CD4-positive, alpha-beta T cell treated with Interleukin-15 for 1 hour (primary cell): ENCODE results near the gene WIPF3.

Source experiments
- DNase-seq: peaks from one replicate; pipeline ENCODE4 v3.0.0-alpha.2; 2020

The WIPF3 gene, protein sequence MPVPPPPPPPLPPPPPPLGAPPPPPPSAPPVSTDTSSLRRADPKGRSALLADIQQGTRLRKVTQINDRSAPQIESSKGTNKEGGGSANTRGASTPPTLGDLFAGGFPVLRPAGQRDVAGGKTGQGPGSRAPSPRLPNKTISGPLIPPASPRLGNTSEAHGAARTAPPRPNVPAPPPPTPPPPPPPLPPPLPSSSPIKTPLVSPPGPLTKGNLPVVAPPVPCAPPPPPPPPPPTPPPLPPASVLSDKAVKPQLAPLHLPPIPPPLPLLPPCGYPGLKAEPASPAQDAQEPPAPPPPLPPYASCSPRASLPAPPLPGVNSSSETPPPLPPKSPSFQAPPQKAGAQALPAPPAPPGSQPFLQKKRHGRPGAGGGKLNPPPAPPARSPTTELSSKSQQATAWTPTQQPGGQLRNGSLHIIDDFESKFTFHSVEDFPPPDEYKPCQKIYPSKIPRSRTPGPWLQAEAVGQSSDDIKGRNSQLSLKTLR

DNA sequence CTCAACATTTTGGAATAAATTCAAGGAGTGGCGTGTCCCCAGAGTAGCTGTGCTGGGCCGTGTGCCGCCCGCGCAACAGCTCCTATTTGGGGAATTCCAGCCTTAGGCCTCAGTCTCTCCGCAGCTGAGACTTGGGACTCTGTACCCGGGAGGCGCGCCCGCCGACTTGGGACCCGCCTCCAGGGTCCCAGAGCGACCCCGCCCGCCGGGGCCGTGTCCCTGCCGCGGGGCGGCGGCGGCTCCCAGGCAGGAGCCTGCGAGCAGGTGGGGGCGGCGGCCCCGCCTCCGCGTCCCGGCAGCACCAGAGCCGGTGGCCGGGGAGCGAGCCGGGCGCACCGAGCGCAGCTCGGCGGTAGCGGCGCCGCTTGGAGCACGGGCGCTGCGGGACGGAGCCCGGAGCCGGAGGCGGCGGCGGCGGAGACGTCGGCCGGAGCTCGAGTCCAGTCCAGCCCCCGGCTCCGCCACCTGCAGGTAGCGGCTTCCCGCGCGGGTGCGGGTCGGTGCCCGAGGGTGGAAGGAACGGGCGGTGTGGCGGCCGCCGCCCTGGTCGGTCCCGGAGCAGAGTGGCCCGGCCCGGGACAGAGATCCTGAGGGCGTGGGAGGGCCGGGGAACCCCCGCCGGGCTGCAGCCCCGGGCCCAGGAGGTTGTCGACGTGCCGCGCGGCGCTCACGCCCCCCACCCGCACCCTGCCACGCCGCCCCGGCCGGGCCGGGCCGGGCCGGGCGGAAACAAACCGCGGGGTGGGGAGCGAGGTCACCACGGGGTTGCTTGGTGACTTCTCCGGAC lies at the start of gene WIPF3:
WIPF3 (plus strand) TSS at position 301 of the 787 bp plus-strand sequence. CDS start 28,217 bp downstream, outside the sequence.
- DNase-seq = no peak

DNA sequence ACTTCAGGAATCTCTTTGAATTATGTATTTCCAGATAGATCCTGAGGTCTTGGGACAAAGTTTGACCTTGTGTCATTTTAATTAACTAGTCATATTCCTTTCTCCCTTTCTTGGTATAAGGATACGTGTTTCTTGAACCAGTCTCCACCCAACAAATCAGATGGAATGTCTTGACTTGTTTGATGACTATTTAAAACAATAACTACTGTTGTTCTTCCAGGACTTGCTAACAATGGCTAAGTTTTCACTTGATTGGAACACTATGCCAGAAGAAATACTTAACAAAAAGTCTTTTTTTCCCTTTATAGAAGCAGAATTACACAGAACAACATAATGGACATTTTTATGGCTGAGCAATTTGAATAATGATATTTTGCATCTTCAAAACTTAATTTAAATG lies 43.0 kb upstream of the WIPF3 start:
- no peak for DNase-seq

DNA sequence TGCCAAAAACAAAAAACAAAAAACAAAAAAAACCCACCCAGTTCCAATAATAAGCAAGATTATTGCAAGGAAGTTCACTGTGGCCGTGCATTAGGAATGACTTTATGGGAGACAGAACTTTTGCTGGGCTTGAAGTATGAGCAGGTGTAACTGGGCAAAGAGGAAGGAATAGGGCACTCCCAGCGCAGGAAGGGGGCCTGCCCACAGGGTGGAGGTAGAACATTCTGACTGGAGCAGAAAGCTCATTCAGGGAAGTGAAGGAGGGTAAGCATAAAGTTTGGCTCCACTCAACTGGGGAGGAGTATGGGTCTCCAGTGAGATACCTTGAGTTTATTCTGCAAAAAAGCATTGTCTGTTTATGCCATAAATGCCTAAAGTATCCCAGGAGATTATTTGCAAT lies 42.1 kb upstream of the WIPF3 start:
- no peak for DNase-seq

DNA sequence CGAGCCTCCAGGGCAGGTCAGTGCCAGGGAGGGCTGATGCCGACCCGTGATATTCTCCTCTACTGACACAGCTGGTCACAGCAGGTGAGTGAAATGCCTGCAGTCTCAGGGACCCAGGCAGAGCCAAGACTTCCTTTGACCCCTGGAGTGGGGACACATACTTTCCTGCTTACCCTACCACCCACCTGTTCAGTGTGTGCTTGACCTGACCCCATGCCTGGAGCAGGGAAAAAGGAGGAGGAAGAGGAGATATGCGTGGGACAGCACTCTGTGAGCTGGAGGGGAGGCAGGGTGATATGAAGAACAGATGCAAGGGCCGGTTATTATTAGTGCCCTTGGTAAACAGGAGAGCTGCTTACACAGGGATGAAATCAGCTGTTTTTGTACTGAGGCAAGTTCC lies 40.8 kb upstream of the WIPF3 start:
- DNase-seq = no peak

DNA sequence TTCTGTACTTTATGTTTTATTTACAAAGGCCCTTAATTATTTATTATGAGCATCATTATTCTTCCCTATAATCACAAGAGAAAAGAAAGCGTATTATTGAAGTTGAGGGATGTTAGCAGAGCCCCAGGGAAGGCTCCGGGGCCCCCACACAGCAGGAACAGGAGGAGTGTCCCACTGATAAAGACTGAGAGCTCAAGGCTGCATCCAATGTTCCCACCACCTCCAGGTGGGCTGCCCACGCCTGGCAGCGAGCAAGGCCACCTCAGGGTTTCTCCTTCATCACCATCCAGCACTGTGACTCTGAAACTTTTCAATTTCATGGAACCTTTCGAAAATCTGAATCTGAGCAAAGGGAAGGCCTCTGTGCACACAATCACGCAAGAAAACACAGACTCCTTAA lies 35.9 kb upstream of the WIPF3 start:
- DNase-seq = no peak

DNA sequence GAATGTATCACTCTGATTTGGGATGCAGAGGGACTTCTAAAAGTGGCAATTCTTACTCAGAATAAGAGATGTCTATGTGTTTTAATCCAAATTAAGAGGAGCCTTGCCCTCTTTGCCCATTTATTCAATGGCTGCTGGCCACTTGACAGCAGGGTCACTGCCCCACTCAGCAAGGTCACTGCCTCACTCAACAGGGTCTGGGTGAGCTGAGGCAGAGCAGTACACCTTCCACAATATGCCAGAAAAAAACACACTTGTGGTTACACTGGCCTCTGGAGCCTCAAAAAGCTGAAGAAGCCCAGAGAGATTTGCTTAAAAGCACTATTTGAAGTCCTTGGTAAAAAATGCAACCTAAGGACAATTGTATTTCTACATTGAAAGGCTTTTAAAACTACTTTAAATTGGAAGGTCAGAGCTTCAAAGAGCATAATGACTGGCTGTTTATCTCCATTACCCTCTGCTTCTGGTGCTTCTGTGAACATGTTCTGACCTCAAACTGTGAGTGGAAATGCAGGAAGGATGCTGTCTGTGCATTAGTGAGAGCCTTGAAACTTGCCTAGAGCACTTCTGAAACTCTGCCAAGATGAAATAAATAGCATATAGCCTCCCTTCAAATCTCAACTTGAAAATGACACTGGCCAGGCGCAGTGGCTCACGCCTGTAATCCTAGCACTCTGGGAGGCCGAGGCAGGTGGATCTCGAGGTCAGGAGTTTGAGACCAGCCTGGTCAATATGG lies 35.1 kb upstream of the WIPF3 start:
- no peak for DNase-seq

DNA sequence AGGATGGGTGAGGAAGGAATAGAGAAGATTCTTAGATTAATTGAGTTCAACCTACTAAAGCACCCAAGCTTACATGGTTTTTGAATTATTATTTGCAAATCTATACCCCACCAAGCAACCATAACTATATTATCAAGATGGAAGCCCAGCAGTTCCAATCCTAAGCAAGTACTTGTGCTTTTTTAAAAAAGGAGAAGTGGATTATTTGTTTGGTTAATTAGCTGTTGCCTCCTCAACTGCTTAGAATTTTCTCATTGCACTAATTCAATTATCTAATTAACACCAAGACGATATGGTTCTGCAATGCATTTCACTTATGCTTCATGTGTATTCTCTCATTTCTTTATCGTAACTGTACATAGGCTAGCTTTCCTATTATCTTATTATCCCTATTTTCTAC lies 27.3 kb upstream of the WIPF3 start:
- DNase-seq = no peak

DNA sequence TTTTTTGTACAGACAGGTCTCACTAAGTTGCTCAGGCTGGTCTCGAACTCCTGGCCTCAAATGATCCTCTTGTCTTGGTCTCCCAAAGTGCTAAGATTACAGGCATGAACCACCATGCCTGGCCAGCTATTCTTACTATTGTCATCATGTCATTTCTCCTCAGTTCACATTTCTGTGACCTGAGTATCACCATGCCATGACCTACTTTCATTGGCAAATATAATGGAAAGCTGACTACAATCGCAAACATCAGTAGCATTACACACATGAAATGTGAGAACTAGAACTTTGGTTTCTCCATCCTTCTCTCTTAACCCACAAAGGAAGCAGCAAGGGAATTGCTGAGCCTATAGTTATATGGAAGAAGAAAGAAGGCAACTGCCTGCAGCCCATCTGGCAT lies 26.0 kb upstream of the WIPF3 start:
- DNase-seq = no peak

DNA sequence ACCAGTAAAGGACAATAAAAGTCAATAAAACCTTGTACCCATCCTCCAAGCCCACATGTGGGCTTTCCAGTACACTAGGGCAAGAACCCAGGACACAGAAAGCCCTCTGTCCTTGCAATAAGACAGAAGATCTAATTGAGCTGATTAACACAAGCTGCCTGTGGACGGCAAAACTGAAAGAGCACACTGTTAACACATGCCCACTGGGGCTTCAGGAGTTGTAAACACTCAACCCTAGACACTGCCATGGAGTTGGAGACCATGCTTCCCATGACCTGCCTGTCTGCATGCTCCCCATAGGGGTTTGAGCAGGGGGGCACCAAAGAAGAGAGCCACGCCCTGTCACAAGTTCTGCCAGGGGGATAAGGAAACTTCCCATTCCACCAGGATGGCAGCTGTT lies 22.6 kb upstream of the WIPF3 start:
- DNase-seq = no peak

DNA sequence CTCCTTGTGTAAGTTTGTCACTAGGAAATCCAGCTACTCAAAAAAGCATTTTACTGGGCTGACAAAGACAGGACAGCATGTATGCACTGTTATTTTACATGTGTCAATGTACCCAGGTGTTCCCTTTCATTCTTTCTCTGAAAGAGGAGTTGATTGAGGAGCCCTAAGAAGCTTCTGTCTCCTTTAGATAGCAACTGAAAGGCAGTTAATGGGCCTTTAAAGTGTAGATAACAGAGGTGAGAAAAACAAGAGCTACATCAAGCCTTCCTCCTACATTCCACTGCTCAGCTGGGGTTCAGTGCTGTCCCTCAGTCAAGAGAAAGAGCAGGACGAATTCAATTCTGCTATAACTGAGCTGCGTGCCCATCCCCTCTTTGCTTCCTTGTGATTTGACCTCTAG lies 12.8 kb upstream of the WIPF3 start:
- DNase-seq = no peak

DNA sequence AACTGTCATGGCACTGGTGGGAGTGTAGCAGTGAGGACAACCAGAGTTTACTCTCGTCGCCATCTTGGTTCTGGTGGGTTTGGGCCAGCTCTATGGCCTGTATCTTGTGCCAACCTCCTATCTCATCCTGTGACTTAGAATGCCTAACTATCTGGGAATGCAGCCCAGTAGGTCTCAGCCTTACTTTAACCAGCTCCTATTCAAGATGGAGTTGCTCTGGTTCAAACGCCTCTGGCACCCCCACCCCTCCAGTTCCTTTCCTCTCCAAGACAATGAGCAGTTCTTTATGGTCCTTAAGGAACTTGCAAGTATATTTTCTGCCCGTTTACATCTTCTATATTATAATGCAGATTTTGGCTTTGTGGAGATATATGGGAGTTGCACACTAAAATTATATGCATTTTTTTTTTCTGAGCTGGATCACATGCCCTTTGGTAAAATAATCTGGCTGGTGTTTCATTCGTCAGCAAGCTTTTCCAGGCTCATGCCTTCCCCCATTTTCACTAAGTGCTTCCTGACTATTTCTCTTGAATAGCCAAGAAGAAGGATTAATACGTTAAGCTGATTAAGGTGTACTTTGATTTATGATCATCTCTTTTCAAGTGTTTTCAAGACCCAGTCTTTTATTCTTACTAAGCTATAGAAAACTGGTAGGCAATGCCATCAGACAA lies 11.2 kb upstream of the WIPF3 start:
- DNase-seq = no peak

DNA sequence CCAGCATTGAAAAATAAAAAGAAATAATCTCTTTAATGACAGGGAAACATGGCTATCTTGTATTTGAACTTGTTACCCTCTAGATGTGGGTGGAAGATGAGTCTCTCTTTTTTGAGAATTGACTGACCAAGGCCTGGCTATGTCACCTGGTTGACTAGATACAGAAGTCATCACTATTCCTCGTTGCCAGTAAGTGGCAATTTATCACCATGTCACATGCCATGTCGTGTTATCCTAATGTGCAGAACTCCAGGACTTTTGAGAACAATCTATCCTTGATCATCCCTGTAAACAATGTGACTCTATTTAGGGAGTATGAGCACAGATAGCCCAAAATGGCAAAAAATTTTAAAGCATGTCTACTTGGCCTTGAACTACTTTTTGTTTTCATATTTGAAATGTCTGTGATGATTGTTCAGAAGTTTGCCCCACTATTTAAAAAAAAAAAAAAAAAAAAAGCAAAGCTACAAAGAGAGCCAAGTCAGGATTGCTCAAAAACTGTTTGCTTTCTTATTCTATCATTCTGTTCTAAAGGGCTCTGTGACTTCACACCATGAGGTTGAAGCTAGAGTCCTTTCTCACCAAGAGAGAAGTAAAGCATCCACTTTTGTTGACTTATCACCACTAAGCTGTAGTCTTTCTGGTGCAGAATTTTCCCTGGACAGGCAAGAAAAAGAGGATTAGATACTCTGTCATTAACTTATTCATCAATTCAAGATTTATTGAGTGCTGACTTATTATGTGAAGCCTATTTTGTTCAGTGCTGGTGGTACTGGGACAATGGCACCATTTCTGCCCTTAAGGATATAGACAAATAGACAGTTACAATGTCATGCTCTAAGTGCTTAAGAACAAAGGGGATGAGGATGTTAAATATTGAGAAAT lies 10.4 kb upstream of the WIPF3 start:
- DNase-seq = no peak

DNA sequence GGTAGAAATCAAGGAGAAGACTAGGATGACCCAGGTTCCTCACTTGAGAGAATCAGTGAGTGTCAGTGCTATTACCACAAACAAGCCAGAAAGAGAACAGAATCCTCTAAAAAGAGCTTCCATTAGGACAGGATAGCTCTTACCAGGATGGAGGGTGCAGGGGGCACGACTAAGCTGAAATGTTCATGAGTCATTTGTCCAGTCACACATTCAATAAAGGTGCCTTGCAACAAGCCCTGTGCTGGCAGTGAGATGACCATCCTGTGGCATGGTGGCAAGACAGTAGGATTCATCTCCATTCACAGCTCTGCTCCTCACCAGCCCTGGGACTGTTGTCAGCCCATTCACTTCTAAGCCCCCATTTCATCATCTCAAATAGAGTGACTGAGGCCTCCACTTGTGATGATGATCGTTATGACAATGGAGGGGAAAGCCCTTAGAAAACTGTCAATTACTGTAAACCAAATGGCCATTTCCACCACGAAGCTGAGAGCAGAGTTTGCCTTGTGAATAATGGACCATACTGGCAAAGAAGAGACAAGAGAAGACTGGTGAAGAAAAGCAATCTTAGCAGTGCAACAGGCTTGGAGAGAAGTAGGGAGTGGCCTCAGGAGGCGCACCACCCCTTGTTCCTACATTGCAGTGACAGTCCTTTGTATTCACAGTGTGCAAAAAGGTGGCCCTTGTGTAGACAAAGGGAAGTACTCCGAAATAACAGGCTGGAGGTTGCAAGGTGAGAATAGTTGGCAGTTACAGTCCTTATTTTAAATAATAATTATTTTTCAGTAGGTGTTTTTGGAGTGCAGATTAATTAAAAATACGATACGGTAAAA lies 9.0 kb upstream of the WIPF3 start:
- DNase-seq = no peak

DNA sequence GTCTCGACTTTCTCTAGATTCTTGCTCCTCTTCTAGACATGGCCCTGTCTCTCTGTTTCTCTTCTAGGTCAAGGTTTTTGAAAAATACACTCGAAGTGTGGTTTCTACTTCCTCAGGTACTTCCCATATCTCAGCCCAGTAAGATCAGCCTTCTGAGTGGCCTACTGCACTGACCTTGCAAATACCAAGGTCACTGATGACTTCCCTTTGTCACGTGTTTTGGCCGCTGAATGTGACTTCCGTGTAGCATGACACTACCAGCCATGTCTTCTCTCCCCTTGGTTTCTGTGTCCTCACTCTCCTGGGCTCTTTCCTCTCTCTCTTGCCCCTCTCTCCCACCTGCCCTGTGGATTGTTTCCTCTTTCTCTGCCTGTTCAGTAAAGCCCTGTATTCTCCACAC lies 7.9 kb upstream of the WIPF3 start:
- DNase-seq = no peak

DNA sequence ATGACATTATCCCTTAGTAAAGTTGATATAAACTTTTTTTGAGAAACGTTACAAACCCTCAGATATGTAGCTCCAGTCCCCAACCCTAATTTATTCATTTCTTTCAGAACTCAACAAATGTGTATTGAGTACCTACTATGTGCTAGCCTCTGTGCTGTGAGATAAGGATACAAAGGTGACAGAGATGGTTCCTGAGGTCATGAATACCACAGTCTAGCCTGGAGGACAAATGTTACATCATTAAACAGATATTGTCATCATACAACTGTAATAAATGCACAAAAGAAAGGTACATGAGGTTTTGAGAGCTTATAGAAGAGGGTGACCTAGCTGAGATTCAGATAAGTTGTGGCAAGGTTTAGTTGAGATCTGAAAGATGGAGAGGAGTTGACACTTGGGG lies 4.4 kb upstream of the WIPF3 start:
- no peak for DNase-seq

DNA sequence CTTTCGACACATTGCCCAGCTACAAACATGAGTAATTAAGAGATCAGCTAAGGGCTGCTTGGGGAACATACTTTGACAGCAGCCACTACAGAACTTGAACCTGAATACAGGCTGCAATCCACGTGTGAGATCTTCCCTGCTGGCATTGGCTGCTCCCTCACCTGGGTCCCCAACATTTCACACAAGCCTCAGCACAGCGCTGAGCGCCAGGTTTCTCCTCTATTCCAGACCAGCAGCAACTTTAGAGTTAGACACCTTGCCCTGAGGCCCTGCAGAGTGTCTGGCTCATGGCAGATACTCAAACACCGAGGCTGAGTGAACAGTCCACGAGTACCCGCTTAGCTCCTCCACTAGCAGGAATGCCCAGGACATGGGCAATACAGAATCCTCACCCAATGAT lies 1.3 kb upstream of the WIPF3 start:
- DNase-seq = no peak

DNA sequence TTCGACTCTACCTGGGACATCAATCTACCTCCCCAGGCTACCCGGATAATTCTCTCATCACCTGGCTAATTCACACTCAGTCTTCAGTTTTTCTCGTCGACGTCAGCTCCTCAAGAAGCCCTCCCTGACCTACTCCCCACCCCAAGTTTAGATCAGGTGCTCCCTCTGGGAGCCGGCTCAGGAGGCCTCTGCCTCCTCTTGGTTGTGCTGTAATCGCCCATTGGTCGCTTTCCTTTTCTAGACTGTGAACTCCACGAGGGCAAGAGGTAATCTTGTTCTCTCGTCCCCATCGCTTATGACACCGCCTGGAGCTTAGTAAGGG lies 461 bp upstream of the WIPF3 start:
- no peak for DNase-seq

DNA sequence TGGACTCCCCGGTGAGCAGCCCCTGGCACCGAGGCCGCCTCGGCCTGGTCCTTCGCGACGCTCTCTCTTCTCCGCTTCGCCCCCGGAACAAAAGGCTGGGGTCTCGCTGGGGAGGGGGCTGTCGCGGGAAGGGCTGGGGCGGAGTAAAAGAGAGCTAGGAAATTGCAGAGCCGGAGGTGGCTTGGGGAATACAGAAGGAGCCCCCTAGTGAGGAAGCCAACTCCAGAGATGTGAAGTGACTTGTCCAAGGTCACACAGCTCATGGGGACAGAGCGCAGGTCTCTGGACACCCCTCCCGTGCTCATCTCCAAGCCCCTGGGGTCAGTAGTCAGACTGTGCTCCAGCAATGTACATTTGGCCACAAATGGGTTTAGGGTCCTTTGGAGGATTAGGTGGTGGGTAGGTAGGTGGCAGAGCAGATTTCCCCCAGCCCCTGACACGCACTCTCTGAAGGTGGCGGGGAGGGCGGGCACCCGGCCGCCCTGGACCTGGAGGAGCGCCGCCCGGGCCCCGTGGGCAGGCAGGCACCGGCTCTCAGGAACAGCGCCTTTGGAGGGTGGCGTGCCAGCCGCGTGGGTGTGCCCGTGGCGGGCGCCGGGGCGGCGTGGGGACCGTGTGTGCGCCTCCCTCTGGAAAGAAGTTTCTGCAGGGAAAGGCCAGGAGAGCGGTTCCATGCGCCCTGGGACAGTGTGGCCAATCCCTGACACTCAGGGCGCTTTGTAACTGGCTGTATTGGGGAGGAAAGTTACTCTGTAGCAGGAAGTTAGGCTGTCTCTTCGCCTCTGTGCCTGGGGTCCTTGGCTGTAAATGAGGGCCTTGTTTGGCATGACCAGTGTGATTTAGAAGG lies 910 bp downstream of the WIPF3 start:
- DNase-seq = no peak

DNA sequence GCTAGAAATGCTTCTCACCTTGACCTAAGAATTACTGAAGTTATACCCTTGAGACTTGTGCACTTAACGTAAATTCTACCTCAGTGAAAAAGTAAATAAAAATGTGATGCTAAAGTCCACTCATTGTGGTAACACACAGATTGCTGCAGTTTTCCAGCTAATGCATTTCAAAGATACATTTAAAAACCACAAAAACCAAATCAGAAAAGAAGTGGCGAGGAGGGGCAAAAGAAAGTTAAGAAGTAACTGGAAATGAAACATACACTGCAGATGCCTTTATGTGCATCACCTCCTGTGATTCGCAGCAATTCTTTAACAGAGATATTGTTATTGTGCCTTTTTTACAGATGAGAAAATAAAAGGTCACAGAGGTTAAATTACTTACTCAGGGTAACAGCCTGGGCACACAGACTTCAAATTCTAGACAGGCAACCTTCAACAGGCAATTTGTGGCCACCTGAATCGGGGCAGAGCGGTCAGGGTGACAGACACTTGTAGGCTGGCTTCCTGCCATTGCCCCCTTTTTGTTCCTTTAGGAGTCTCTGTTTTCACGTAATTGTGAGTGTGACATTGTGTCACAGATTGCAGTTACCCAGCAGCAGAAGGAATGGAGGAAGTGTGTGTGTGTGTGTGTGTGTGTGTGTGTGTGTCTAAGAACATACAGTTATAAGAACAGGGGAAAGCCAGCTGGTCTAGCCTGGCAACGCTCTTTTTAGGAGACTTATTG lies 1.9 kb downstream of the WIPF3 start:
- no peak for DNase-seq
